Psoas muscle (tissue), 8 donors: ENCODE results near the gene KCTD2. TPM values are rescaled to one million over a fixed set of nuclear protein-coding genes. Genes with fewer than 3 reads are reported as not detected.
"Not testable (repeated sequence)": the region's sequence is repeated elsewhere in the genome, so short reads cannot be mapped to it uniquely, and the experiment has no call there.

Source experiments
- ATAC-seq, 4 donors: fragments of 200-7000 bp; cut with Tn5 transposase; one replicate each; pipeline ENCODE4 v1.9.1; 2020; ENCODE audit warnings: moderate library complexity in 3 of 4, mild to moderate bottlenecking in 2 of 4
- DNase-seq, 2 donors: peaks; one replicate each; pipeline ENCODE4 v3.0.0-alpha.2; 2020
- H3K27ac ChIP-seq: fragments of 200-600 bp; one replicate; pipeline ENCODE4 v1.8.0; 2022
- H3K27me3 ChIP-seq, 3 donors: fragments of 200-600 bp in 1 of 3; one replicate each; pipeline versions ENCODE4 v1.6.1 to v1.8.0; 2013 to 2022; ENCODE audit warnings: low read length in 2 of 3, mild to moderate bottlenecking in 2 of 3, moderate library complexity in 1 of 3; ENCODE audit not compliant: insufficient read depth in 3 of 3
- H3K36me3 ChIP-seq, 2 donors: fragments of 200-600 bp in 1 of 2; one replicate each; pipeline versions ENCODE4 v1.6.1 to v1.8.0; 2013 to 2022; ENCODE audit warnings: low read depth in 1 of 2, mild to moderate bottlenecking in 1 of 2, moderate library complexity in 1 of 2; ENCODE audit not compliant: insufficient read depth in 1 of 2
- H3K4me1 ChIP-seq: fragments of 200-600 bp; one replicate; pipeline ENCODE4 v1.8.0; 2022
- H3K4me3 ChIP-seq: fragments of 200-600 bp; one replicate; pipeline ENCODE4 v1.8.0; 2022; ENCODE audit warnings: mild to moderate bottlenecking
- H3K9me3 ChIP-seq: fragments of 200-600 bp; one replicate; pipeline ENCODE4 v1.8.0; 2022
- WGBS, 3 donors: extraction: QIAGEN DNeasy Blood & Tissue Kit; methylation state at CpG; one replicate each; pipeline versions ENCODE4 v1.1.6 to v1.1.7; 2013; 5-methylcytosine and 5-hydroxymethylcytosine counted together
- intact Hi-C, 2 donors: fragments of 100-400 bp; cut with DNase I; formaldehyde crosslinking; loops; one replicate each; pipeline versions ENCODE4 v1.11.0 to v1.14.2; 2022
- polyA plus RNA-seq, 3 donors: library from polyadenylated mRNA; stranded (reverse); fragments of 200-250 nt; gene quantifications; one replicate each; pipeline ENCODE4 v1.2.3, GENCODE V29; 2013
- total RNA-seq, 4 donors: library from RNA; stranded (reverse); fragmentation: NEBNext Ultra II Directional in 2 of 4; extraction: Animal tissue kit (Norgen Biotek cat#: 25700) in 2 of 4; gene quantifications; one replicate each; pipeline versions ENCODE4 v1.2.1 to v1.2.4, GENCODE V29; 2021 to 2023
- TF ChIP-seq, protein P1 (sequence below): fragments of 200-600 bp; IDR thresholded peaks from one replicate; pipeline ENCODE4 v1.8.0; 2022; ENCODE audit warnings: antibody characterized with exemption
- donor health status: healthy with polysubstance abuse.
- donor health status: DM: no; HTN: no; CAD: no; lungs with moderate emphysema.
- donor health status: Bipolar disorder and iron deficiency.
- donor health status: healthy.
- donor health status: DM: yes; HTN: yes; CAD: no.
- donor health status: DM: no; HTN: no; CAD: no.
- donor health status: DM: no; HTN: no; CAD: no.
- donor health status: DM: yes; HTN: yes; CAD: no.

KCTD2 gene
- total and polyA plus RNA-seq, 7 donors: 26.9 to 71.2 (median 34.5) TPM

DNA sequence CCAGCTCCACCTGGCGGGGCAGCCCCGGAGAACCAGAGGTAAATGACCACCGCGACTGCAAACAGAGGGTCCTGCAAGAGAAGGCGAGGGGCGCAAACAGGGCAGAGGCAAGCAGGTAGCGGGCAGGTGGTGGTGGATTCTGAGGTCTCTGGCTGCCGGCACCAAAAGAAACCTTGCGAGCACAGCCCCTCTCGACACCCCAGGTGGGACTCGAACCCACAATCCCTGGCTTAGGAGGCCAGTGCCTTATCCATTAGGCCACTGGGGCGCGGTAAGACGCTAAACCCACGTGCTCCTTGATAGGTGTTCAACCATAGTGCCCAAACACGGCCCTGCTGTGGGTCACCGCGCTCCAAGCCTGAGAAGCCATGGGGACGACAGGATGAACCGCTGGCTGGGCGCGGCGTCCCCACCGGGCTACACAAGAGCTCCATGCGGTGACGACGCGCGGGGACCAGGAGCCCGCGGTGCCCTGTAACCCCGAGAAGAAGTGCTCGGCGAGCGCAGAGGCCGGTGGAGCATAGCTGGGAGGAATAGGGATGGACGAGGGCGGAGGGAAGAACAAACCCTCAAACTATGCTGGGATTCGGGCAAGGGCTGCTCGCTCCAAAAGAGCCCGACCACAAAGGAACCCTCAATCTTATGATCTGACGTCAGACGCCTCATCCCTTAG, 12.7 kb upstream of the KCTD2 start:
- Histone ChIP-seq H3K27ac (peak overlapping the region; percentile 87), H3K4me1 (peaks cover 30% of the 10 kb centered on the region), H3K27me3 (no peaks in the 10 kb centered on the region), H3K36me3 (peaks cover 0 to 25% of the 10 kb centered on the region in 2 donors), H3K9me3 (no peaks in the 10 kb centered on the region), H3K4me3 (peak overlapping the region; percentile 78)
- ATAC-seq (peak; percentile 82 to 85 (median 83)), DNase-seq (peak; percentile 86 to 90)
- TF ChIP-seq, protein P1, sequence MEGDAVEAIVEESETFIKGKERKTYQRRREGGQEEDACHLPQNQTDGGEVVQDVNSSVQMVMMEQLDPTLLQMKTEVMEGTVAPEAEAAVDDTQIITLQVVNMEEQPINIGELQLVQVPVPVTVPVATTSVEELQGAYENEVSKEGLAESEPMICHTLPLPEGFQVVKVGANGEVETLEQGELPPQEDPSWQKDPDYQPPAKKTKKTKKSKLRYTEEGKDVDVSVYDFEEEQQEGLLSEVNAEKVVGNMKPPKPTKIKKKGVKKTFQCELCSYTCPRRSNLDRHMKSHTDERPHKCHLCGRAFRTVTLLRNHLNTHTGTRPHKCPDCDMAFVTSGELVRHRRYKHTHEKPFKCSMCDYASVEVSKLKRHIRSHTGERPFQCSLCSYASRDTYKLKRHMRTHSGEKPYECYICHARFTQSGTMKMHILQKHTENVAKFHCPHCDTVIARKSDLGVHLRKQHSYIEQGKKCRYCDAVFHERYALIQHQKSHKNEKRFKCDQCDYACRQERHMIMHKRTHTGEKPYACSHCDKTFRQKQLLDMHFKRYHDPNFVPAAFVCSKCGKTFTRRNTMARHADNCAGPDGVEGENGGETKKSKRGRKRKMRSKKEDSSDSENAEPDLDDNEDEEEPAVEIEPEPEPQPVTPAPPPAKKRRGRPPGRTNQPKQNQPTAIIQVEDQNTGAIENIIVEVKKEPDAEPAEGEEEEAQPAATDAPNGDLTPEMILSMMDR: no peak
- intact Hi-C loops: no loop called here
- WGBS, 3 donors: 0 to 1% (median 1%) methylated on average over 43 of the region's 43 CpGs

DNA sequence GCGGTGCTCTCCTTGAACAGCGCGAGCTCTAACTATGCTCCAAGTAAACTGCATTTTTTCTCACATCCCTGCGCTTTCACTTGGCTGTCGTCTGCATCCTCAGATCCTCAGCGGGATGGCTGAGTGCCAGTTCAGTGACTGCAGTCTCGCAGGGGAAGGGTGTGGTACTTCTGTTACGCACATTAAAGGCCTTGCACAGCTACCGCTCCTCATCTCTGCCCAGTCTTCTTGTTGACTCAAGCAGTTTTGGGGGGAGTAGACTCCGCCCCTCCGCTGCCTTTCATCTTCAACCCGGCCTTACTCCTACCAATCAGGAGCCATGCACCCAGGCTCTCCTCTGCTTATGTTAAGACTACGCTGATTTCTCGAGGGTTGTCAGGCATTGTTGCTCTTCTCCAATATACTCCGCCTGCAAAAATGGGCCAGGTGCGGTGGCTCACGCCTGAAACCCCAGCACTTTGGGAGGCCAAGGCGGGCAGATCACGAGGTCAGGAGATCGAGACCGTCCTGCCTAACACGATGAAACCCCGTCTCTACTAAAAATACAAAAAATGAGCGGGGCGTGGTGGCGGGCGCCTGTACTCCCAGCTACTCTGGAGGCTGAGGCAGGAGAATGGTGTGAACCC, 10.3 kb upstream of the KCTD2 start:
- TF ChIP-seq, protein P1: no peak
- no peaks in the 10 kb centered on the region for H3K27me3 ChIP-seq
- DNase-seq (peak; percentile 90 to 93), ATAC-seq (peak in 1 of 4 donors; percentile 7)
- peaks cover 5 to 48% of the 10 kb centered on the region in 2 donors for H3K36me3 ChIP-seq
- H3K4me1 ChIP-seq: peaks cover 30% of the 10 kb centered on the region
- H3K9me3 ChIP-seq: no peaks in the 10 kb centered on the region
- peak overlapping the region; percentile 87 for H3K27ac ChIP-seq
- peak overlapping the region; percentile 40 for H3K4me3 ChIP-seq
- 61 to 65% (median 64%) methylated on average over 27 of the region's 27 CpGs for WGBS, 3 donors
- intact Hi-C loops: no loop called here

DNA sequence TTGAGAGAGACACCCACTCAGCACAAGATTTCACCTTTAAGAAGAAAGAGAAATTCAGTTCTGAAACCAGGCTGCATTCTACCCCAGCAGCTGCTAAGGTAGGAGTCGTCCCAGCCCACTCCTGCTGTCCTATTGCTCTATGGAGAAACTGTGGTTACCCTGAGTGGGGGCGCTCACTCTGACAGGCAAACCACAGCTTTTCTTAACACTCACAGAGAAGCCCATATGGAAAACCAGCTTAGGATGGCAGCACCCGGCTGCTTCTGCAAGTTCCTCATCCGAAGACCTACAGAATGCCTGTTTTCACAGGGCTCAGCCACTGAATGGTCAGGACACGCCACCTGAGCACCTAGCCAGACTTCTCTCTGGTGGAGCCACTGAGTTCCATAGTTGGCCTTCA, 7.8 kb upstream of the KCTD2 start:
- Histone ChIP-seq H3K9me3 (no peaks in the 10 kb centered on the region), H3K4me3 (no peak overlapping the region), H3K27me3 (no peaks in the 10 kb centered on the region), H3K27ac (no peak overlapping the region), H3K36me3 (peaks cover 8 to 56% of the 10 kb centered on the region in 2 donors), H3K4me1 (peaks cover 16% of the 10 kb centered on the region)
- TF ChIP-seq, protein P1: no peak
- DNase-seq (no peak), ATAC-seq (no peak)
- 89 to 95% (median 94%) methylated on average over 5 of the region's 5 CpGs for WGBS, 3 donors
- intact Hi-C loops: no loop called here

DNA sequence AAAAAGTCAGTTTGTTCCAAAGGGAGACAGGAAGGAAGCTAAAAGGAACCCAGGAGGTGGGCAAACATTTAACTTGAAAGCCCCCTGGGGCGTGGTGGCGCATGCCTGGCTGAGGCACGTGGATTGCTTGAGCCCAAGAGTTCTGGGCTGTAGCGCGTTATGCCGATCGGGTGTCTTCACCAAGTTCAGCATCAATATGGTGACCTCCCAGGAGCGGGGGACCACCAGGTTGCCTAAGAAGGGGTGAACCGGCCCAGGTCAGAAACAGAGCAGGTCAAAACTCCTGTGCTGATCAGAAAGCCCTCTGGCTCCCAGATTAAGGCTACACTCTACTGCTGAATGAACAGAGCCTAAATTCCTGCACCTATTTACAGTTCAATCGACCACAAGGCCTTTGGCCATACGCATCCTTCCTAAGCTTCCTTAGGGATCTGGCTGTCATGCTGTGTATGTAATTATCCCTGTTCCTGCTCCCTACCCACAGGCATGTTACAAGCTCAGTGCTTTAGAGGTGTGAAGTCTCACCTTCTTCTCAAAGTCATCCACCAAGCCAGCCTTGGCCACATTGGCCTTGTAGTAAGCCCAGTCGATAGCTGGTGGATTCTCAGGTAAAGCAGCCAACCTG, 5.3 kb upstream of the KCTD2 start:
- H3K36me3 ChIP-seq: peaks cover 8 to 52% of the 10 kb centered on the region in 2 donors
- no peak for DNase-seq
- no peak overlapping the region for H3K4me3 ChIP-seq
- TF ChIP-seq, protein P1: no peak
- H3K9me3 ChIP-seq: no peaks in the 10 kb centered on the region
- no peaks in the 10 kb centered on the region for H3K27me3 ChIP-seq
- no peak for ATAC-seq
- WGBS, 3 donors: 76 to 85% (median 82%) methylated on average over 12 of the region's 12 CpGs
- intact Hi-C loops: no loop called here
- H3K27ac ChIP-seq: no peak overlapping the region
- H3K4me1 ChIP-seq: peaks cover 8% of the 10 kb centered on the region

DNA sequence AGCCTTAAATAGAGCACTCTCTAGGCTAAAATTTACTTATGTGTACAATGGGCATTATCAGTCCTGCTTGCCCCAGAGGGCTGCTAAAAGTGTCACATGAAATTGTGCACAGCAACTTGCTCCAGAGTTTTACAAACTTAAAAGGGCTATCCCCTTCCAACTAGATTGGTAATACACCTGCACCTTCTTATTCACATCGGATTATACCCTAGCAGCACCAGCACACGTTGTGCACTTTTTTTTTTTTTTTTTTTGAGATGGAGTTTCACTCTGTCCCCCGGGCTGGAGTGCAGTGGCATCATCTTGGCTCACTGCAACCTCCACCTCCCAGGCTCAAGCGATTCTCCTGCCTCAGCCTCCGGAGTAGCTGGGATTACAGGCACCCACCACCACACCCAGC, 3.2 kb upstream of the KCTD2 start:
- H3K27me3 ChIP-seq, ATAC-seq, H3K27ac ChIP-seq, H3K9me3 ChIP-seq, intact Hi-C loops, H3K4me3 ChIP-seq, DNase-seq: not testable (repeated sequence)
- WGBS, 3 donors: 51 to 55% (median 54%) methylated on average over 5 of the region's 5 CpGs
- Histone ChIP-seq H3K36me3 (peaks cover 8 to 37% of the 10 kb centered on the region in 2 donors), H3K4me1 (peaks cover 15% of the 10 kb centered on the region)
